ENCODE measurements around the gene RNF40.

RNF40 gene

GRCh38 chr16:30761928-30762902 lies at the start of gene RNF40, which contains the start of gene CFAP119:
RNF40 (plus strand) TSS chr16:30762322; CDS start chr16:30762546, 224 bp downstream.
CFAP119 (minus strand) TSS chr16:30762062; CDS start chr16:30761748, 314 bp downstream.
- peak; percentile 90 to 94 for DNase-seq

GRCh38 chr16:30715750-30716445 lies 46.2 kb upstream of the RNF40 start:
- peak; percentile 29 to 41 for DNase-seq

- DNase-seq = no peak
These were observed 42.0 kb upstream of the RNF40 start for GRCh38 chr16:30720086-30720485.

DNA sequence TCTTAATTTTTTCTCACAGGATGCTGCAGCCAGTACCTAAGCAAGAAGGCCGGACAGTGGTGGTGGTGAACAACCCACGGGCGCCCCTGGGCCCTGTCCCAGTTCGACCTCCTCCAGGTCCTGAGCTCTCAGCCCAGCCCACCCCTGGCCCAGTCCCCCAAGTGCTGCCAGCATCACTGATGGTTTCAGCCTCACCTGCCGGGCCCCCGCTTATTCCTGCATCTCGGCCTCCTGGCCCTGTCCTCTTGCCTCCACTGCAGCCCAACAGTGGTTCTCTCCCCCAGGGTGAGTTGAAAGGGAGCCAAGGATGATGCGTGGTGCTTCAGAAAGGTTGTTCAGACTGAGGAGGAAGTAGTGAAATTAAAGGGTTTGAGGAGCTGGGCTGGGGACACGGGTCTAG lies 41.4 kb upstream of the RNF40 start:
- DNase-seq = no peak

DNA sequence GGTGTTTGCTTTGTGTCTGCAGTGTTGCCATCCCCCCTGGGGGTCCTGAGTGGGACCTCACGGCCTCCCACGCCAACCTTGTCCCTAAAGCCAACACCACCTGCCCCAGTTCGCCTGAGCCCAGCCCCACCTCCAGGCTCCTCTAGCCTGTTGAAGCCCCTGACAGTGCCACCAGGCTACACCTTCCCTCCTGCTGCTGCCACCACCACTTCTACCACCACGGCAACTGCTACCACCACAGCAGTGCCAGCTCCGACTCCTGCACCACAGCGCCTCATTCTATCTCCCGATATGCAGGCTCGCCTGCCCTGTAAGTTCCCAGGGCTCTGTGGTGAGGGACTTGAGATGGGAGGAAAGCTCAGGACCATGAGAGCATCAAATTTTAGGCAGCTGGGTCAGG lies 41.0 kb upstream of the RNF40 start:
- DNase-seq = no peak

- no peak for DNase-seq
These were observed 40.5 kb upstream of the RNF40 start for GRCh38 chr16:30721606-30722005.

- no peak for DNase-seq
These were observed 39.7 kb upstream of the RNF40 start for GRCh38 chr16:30722443-30722842.

GRCh38 chr16:30722916-30723315 lies 39.2 kb upstream of the RNF40 start:
- no peak for DNase-seq

- no peak for DNase-seq
These were observed 38.3 kb upstream of the RNF40 start for GRCh38 chr16:30723725-30724355.

GRCh38 chr16:30724641-30725417 lies 37.3 kb upstream of the RNF40 start:
- DNase-seq = no peak

DNA sequence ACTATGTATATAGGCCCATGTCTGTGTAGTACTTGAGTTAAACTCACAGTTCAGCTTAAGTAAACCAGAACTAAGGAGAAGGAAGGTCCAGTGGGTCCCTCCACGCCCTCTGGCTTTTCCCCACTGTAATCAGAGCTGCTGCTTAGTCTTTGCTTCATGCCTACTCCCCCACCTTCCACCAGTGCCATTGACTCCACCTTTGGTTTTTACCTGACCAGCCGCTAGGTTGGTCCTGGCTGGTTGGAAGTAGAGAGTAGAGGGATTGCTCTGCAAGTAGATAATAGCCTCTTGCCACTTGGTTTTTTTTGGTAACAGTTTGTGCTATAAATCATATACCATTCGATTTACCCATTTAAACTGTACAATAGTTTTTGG lies 36.7 kb upstream of the RNF40 start:
- DNase-seq = no peak

GRCh38 chr16:30728321-30728720 lies 33.8 kb upstream of the RNF40 start:
- no peak for DNase-seq

DNA sequence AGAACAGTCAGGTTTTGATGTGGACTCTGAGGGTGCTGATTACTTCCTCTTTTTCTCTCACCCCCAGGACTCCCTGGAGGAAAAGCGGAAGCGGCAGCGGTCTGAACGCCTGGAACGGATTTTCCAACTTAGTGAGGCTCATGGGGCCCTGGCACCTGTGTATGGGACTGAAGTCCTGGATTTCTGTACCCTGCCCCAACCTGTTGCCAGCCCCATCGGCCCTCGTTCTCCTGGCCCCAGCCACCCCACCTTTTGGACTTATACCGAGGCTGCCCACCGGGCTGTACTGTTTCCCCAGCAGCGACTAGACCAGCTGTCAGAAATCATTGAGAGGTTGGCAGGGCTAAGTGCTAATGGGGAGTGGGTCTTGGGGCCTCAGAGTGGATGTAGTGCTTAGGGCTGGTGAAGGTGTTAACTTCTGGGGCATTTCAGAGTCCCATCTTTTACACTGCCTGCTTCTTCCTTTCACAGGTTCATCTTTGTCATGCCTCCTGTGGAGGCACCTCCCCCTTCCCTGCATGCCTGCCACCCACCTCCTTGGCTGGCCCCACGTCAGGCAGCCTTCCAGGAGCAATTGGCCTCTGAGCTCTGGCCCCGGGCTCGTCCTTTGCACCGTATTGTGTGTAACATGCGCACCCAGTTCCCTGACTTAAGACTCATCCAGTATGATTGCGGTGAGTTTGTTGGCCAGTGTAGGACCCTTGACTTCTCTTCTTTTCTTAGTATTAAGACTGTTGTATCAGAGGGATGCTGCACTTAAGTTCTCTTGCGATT lies 33.0 kb upstream of the RNF40 start:
- DNase-seq = no peak

- no peak for DNase-seq
These were observed 30.7 kb upstream of the RNF40 start for GRCh38 chr16:30731411-30731810.

DNA sequence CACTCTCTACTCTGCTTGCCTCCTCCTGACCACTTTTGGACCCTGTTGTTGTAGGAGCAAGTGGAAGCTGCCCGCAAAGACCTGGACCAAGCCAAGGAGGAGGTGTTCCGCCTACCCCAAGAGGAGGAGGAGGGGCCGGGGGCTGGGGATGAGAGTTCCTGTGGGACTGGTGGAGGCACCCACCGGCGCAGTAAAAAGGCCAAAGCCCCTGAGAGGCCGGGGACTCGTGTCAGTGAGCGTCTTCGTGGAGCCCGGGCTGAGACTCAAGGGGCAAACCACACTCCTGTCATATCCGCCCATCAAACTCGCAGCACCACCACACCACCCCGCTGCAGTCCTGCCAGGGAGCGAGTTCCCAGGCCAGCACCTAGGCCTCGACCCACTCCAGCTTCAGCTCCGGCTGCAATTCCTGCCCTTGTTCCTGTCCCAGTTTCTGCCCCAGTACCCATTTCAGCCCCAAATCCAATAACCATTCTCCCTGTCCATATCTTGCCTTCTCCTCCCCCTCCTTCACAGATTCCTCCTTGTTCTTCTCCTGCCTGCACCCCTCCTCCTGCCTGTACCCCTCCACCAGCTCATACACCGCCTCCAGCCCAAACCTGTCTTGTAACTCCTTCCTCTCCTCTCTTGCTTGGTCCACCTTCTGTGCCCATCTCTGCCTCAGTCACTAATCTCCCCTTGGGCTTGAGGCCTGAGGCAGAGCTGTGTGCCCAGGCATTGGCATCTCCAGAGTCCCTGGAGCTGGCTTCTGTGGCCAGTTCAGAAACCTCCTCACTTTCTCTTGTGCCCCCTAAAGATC lies 24.9 kb upstream of the RNF40 start:
- no peak for DNase-seq

GRCh38 chr16:30737794-30738648 lies 24.1 kb upstream of the RNF40 start:
- DNase-seq = no peak

DNA sequence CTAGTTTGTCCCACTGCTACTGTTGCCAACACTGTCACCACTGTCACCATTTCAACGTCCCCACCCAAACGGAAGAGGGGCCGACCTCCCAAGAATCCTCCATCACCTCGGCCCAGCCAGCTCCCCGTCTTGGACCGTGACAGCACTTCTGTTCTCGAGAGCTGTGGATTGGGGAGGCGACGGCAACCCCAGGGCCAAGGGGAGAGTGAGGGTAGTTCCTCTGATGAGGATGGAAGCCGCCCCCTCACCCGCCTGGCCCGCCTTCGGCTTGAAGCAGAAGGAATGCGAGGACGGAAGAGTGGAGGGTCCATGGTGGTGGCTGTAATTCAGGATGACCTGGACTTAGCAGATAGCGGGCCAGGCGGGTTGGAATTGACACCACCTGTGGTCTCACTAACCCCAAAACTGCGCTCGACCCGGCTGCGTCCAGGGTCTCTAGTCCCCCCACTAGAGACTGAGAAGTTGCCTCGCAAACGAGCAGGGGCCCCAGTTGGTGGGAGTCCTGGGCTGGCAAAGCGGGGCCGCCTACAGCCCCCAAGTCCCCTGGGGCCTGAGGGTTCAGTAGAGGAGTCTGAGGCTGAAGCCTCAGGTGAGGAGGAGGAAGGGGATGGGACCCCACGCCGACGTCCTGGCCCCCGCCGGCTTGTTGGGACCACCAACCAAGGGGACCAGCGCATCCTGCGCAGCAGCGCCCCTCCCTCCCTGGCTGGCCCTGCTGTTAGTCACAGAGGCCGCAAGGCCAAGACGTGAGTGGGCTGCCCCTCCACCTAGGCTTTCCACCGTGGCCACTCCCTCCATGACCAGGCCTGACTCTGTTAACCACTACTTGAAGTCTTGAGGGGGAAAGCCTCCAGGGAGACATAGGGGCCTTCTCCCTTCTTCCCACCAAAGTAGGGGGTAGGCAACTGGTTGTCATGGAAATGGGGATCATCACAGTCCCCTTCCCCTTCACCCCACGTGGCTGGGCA lies 22.9 kb upstream of the RNF40 start:
- no peak for DNase-seq

DNA sequence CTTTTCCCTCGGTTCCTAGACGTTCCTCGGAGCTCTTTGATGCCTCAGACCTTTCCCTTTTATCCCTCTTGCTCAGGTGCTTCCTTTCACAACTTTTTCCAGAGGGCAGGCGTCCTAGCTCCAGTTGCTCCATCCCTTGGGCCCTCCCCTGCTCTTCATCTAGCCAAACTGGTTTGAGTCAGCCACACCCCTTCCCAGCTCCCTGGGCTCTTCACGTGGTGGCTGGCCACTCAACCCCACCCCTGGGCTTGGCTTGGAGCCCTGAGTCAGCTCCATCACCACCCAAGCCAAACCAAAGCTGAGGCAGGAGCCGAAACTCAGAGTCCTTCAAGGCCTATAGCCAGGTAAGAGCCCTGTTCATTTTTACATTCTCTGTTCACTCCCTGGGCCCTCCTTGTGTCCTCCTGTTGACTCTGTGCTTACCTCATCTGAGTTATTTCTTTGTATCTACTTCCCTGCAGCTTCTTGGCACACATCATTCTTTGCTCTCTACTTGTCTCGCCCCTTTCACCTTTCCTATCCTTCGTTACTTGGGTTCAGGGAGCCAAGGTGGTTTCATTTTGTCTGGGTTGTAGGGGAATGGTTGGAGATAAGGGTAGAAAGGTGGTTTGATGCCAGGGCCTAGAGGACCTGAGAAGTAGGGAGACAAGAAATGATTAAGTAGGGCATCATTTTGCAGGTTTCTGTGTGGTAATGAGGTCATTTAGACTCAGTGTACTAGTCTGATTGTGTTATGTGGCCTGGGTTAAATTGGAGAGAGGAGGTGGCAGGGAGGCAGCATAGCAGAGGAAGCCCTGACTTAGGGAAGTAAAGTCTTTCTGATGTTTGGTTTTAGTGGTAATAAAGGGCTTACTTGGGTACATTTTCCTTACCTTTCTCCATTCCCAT lies 21.5 kb upstream of the RNF40 start:
- no peak for DNase-seq

All from activated CD4-positive, alpha-beta T cell treated with anti-CD3 and anti-CD28 coated beads, Interleukin-2, amount 50 U/mL, for 48 hours (primary cell).